SK-N-MC (cell line): Measurements from ENCODE around the gene TCF7L1.

ENCODE experiments used
- EZH2 ChIP-seq: fragments of 200-600 bp; sonication (generic); IDR thresholded peaks from one replicate; pipeline ENCODE4 v1.6.1; 2017; ENCODE audit warnings: antibody characterized with exemption
- POLR2AphosphoS5 ChIP-seq: IDR thresholded peaks from 2 replicates; pipeline ENCODE4 v1.6.1; 2012; ENCODE audit warnings: mild to moderate bottlenecking, low read depth, low read length, borderline replicate concordance

DNA sequence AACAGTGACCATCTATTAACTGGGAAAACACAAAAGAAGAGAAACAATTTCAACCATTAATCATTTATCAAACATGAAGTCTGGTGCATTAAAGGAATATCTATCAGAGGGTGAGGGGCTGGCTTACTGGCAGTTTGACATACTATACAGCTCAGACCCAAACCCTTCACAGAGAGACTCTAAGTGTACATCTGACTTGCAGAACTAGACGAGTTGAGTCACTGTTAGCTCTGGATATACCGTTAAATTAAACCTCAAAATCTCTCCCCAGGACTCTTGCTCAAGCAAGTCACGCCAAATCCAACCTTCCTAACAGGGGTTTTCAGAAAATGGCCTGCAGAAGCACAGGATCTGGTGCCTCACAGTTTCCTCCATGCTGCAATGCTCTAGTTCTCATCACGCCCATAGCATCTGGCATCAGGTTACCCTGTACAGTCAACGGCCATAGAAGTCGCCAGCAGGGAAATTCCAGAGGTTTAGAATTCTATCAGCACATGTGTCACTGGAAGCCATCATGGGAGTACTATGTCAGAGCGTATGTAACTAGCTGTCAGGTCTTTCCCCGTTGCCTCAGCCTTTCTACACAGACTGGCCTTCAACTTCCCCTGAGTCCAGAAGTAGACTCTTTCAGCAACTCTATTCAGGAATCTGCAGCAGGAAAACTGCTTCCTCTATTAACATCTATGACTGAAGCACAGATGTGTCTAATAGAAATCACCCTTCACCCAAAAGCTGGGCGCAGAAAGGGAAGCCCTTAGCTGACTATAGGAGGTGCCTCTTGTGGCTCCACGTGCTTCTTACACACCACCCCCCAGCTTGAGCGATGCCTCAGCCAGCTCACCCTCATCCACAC lies 185.3 kb downstream of the TCF7L1 start:
- TF ChIP-seq POLR2AphosphoS5 (no peak), EZH2 (no peak)
